ENCODE data around the gene GCN1. TPM values are rescaled to one million over a fixed set of nuclear protein-coding genes. Genes with fewer than 3 reads are reported as not detected.

The GCN1 gene
- total and polyA plus RNA-seq, 10 of the 15 experiments (the other 5 are each of a cell fraction or from before 2014, with no cell fraction given): 10.8 to 150 (median 58.3) TPM

GRCh38 chr12:120121766-120122293 lies 72.7 kb downstream of the GCN1 start (continued):
- TF ChIP-seq, protein P1, sequence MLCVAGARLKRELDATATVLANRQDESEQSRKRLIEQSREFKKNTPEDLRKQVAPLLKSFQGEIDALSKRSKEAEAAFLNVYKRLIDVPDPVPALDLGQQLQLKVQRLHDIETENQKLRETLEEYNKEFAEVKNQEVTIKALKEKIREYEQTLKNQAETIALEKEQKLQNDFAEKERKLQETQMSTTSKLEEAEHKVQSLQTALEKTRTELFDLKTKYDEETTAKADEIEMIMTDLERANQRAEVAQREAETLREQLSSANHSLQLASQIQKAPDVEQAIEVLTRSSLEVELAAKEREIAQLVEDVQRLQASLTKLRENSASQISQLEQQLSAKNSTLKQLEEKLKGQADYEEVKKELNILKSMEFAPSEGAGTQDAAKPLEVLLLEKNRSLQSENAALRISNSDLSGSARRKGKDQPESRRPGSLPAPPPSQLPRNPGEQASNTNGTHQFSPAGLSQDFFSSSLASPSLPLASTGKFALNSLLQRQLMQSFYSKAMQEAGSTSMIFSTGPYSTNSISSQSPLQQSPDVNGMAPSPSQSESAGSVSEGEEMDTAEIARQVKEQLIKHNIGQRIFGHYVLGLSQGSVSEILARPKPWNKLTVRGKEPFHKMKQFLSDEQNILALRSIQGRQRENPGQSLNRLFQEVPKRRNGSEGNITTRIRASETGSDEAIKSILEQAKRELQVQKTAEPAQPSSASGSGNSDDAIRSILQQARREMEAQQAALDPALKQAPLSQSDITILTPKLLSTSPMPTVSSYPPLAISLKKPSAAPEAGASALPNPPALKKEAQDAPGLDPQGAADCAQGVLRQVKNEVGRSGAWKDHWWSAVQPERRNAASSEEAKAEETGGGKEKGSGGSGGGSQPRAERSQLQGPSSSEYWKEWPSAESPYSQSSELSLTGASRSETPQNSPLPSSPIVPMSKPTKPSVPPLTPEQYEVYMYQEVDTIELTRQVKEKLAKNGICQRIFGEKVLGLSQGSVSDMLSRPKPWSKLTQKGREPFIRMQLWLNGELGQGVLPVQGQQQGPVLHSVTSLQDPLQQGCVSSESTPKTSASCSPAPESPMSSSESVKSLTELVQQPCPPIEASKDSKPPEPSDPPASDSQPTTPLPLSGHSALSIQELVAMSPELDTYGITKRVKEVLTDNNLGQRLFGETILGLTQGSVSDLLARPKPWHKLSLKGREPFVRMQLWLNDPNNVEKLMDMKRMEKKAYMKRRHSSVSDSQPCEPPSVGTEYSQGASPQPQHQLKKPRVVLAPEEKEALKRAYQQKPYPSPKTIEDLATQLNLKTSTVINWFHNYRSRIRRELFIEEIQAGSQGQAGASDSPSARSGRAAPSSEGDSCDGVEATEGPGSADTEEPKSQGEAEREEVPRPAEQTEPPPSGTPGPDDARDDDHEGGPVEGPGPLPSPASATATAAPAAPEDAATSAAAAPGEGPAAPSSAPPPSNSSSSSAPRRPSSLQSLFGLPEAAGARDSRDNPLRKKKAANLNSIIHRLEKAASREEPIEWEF (IDR thresholded peaks at IDR 0.05; ENCODE audit: insufficient replicate concordance, low read depth, low read length): no peak
- TF ChIP-seq, protein P2, sequence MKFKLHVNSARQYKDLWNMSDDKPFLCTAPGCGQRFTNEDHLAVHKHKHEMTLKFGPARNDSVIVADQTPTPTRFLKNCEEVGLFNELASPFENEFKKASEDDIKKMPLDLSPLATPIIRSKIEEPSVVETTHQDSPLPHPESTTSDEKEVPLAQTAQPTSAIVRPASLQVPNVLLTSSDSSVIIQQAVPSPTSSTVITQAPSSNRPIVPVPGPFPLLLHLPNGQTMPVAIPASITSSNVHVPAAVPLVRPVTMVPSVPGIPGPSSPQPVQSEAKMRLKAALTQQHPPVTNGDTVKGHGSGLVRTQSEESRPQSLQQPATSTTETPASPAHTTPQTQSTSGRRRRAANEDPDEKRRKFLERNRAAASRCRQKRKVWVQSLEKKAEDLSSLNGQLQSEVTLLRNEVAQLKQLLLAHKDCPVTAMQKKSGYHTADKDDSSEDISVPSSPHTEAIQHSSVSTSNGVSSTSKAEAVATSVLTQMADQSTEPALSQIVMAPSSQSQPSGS (IDR thresholded peaks at IDR 0.05; ENCODE audit: low read length): peak; percentile 12; the same call in 1 of the 2 replicates
- TF ChIP-seq MAX (IDR thresholded peaks at IDR 0.05; ENCODE audit: low read depth, low read length): no peak
- TF ChIP-seq EGR1 (IDR thresholded peaks at IDR 0.05; ENCODE audit: borderline replicate concordance in 1 of 2, low read depth in 2 of 2, low read length in 2 of 2): no peak
- TF ChIP-seq, protein P3, sequence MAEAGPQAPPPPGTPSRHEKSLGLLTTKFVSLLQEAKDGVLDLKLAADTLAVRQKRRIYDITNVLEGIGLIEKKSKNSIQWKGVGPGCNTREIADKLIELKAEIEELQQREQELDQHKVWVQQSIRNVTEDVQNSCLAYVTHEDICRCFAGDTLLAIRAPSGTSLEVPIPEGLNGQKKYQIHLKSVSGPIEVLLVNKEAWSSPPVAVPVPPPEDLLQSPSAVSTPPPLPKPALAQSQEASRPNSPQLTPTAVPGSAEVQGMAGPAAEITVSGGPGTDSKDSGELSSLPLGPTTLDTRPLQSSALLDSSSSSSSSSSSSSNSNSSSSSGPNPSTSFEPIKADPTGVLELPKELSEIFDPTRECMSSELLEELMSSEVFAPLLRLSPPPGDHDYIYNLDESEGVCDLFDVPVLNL (IDR thresholded peaks at IDR 0.05; ENCODE audit: low read depth, low read length): no peak
- TF ChIP-seq HCFC1 (IDR thresholded peaks at IDR 0.05; ENCODE audit: low read length): no peak
- no peak for TF ChIP-seq JUND (IDR thresholded peaks at IDR 0.05; ENCODE audit: low read depth, low read length)
- TF ChIP-seq, protein P4, sequence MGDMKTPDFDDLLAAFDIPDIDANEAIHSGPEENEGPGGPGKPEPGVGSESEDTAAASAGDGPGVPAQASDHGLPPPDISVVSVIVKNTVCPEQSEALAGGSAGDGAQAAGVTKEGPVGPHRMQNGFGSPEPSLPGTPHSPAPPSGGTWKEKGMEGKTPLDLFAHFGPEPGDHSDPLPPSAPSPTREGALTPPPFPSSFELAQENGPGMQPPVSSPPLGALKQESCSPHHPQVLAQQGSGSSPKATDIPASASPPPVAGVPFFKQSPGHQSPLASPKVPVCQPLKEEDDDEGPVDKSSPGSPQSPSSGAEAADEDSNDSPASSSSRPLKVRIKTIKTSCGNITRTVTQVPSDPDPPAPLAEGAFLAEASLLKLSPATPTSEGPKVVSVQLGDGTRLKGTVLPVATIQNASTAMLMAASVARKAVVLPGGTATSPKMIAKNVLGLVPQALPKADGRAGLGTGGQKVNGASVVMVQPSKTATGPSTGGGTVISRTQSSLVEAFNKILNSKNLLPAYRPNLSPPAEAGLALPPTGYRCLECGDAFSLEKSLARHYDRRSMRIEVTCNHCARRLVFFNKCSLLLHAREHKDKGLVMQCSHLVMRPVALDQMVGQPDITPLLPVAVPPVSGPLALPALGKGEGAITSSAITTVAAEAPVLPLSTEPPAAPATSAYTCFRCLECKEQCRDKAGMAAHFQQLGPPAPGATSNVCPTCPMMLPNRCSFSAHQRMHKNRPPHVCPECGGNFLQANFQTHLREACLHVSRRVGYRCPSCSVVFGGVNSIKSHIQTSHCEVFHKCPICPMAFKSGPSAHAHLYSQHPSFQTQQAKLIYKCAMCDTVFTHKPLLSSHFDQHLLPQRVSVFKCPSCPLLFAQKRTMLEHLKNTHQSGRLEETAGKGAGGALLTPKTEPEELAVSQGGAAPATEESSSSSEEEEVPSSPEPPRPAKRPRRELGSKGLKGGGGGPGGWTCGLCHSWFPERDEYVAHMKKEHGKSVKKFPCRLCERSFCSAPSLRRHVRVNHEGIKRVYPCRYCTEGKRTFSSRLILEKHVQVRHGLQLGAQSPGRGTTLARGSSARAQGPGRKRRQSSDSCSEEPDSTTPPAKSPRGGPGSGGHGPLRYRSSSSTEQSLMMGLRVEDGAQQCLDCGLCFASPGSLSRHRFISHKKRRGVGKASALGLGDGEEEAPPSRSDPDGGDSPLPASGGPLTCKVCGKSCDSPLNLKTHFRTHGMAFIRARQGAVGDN (IDR thresholded peaks at IDR 0.05): peak; percentile 89
- TF ChIP-seq NR2F1 (conservative IDR thresholded peaks at IDR 0.05): peak; percentile 45; the same call in 1 of the 2 replicates
- no peak for TF ChIP-seq EZH2 (IDR thresholded peaks at IDR 0.05; ENCODE audit: borderline replicate concordance, control insufficient read depth, low read depth, low read length)
- TF ChIP-seq, protein P5, sequence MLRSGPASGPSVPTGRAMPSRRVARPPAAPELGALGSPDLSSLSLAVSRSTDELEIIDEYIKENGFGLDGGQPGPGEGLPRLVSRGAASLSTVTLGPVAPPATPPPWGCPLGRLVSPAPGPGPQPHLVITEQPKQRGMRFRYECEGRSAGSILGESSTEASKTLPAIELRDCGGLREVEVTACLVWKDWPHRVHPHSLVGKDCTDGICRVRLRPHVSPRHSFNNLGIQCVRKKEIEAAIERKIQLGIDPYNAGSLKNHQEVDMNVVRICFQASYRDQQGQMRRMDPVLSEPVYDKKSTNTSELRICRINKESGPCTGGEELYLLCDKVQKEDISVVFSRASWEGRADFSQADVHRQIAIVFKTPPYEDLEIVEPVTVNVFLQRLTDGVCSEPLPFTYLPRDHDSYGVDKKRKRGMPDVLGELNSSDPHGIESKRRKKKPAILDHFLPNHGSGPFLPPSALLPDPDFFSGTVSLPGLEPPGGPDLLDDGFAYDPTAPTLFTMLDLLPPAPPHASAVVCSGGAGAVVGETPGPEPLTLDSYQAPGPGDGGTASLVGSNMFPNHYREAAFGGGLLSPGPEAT (IDR thresholded peaks at IDR 0.05; ENCODE audit: low read depth): peak; percentile 82
- TF ChIP-seq ZNF274 (IDR thresholded peaks at IDR 0.05; ENCODE audit: insufficient read depth, insufficient read length): no peak
- TF ChIP-seq ESRRA (IDR thresholded peaks at IDR 0.05; ENCODE audit: low read length): no peak
- peak; percentile 28 to 46; a peak in 1 of 4 replicates for TF ChIP-seq EP300 (IDR thresholded peaks at IDR 0.05; ENCODE audit: borderline replicate concordance in 1 of 2, control insufficient read depth in 1 of 2, low read depth in 2 of 2, low read length in 2 of 2)
- no peak for TF ChIP-seq GABPA (IDR thresholded peaks at IDR 0.05; ENCODE audit: low read depth)
